PC-9 (cell line): ENCODE measurements around the gene FRMD8. TPM values are rescaled to one million over a fixed set of nuclear protein-coding genes. Genes with fewer than 3 reads are reported as not detected.

Source experiments
- BruUV-seq: library from RNA; stranded (reverse); fragments of 400-500 nt; replicated peaks from 2 replicates; lab custom pipeline; 2021; lab: Mats Ljungman, UMichigan
- CTCF ChIA-PET: fragments of 300-600 bp; sonication (Branson Sonifier 250); formaldehyde crosslinking; loops from one replicate; lab custom pipeline; 2022; ENCODE audit warnings: antibody characterized with exemption; lab: Charles Lee
- POLR2A ChIA-PET: fragments of 300-600 bp; sonication (Branson Sonifier 250); formaldehyde crosslinking; loops from one replicate; lab custom pipeline; 2022; ENCODE audit warnings: antibody characterized with exemption; ENCODE audit not compliant: unreplicated experiment; lab: Charles Lee
- DNase-seq, 2 experiments: peaks; one replicate each; pipeline versions ENCODE4 v3.0.0 to v3.0.0-alpha.2; 2015 to 2022; ENCODE audit warnings: mixed read lengths in 1 of 2
- H2AFZ ChIP-seq: fragments of 200-600 bp; sonication (generic); 2 replicates; pipeline ENCODE4 v1.8.1; 2017; ENCODE audit warnings: antibody characterized with exemption
- H3F3A ChIP-seq: fragments of 200-600 bp; sonication (generic); 2 replicates; pipeline ENCODE4 v1.8.1; 2017; ENCODE audit warnings: antibody characterized with exemption, mild to moderate bottlenecking, low read depth; ENCODE audit not compliant: insufficient read depth
- H3K27ac ChIP-seq: fragments of 200-600 bp; sonication (generic); 2 replicates; pipeline ENCODE4 v1.6.1; 2016; ENCODE audit warnings: mixed run types
- H3K27me3 ChIP-seq: fragments of 200-600 bp; sonication (generic); 2 replicates; pipeline ENCODE4 v1.6.1; 2016; ENCODE audit warnings: low read depth, mixed run types; ENCODE audit not compliant: insufficient read depth
- H3K36me3 ChIP-seq: fragments of 200-600 bp; sonication (generic); 2 replicates; pipeline ENCODE4 v1.6.1; 2016; ENCODE audit warnings: low read depth, mixed run types
- H3K4me1 ChIP-seq: fragments of 200-600 bp; sonication (generic); replicated peaks from 2 replicates; pipeline ENCODE4 v1.6.1; 2016; ENCODE audit warnings: mixed run types; ENCODE audit not compliant: insufficient read depth
- H3K4me2 ChIP-seq: fragments of 200-600 bp; sonication (generic); 2 replicates; pipeline ENCODE4 v1.6.1; 2017; ENCODE audit warnings: mixed run types
- H3K4me3 ChIP-seq: fragments of 200-600 bp; sonication (generic); 2 replicates; pipeline ENCODE4 v1.6.1; 2016; ENCODE audit warnings: mixed run types
- H3K79me2 ChIP-seq: fragments of 200-600 bp; sonication (generic); 2 replicates; pipeline ENCODE4 v1.6.1; 2017; ENCODE audit warnings: low read depth, mixed run types
- H3K9me2 ChIP-seq: fragments of 200-600 bp; sonication (generic); 2 replicates; pipeline ENCODE4 v1.8.1; 2017; ENCODE audit warnings: mild to moderate bottlenecking; ENCODE audit not compliant: insufficient read depth
- H3K9me3 ChIP-seq: fragments of 200-600 bp; sonication (generic); 2 replicates; pipeline ENCODE4 v1.8.1; 2016; ENCODE audit warnings: low read depth; ENCODE audit not compliant: insufficient read depth
- H4K20me1 ChIP-seq: fragments of 200-600 bp; sonication (generic); 2 replicates; pipeline ENCODE4 v1.8.1; 2017; ENCODE audit not compliant: insufficient read depth
- EZH2 ChIP-seq: fragments of 200-600 bp; sonication (generic); IDR thresholded peaks from 2 replicates; pipeline ENCODE4 v1.8.0; 2017; ENCODE audit warnings: antibody characterized with exemption, low read depth
- intact Hi-C: fragments of 100-400 bp; cut with micrococcal nuclease; formaldehyde crosslinking; loops from one replicate; pipeline ENCODE4 v1.10.0; 2022; ENCODE audit not compliant: unreplicated experiment
- total RNA-seq: library from RNA; stranded (reverse); gene quantifications from 2 replicates; pipeline ENCODE4 v1.2.3, GENCODE V29; 2021
- TF ChIP-seq, protein P1 (sequence below): fragments of 200-600 bp; sonication (generic); conservative IDR thresholded peaks from 2 replicates; pipeline ENCODE4 v1.6.1; 2017; ENCODE audit warnings: mixed run types, antibody characterized with exemption, mild to moderate bottlenecking, moderate library complexity

FRMD8 gene
- total RNA-seq, 1 experiment from 2014 or later = 32.4 TPM

DNA sequence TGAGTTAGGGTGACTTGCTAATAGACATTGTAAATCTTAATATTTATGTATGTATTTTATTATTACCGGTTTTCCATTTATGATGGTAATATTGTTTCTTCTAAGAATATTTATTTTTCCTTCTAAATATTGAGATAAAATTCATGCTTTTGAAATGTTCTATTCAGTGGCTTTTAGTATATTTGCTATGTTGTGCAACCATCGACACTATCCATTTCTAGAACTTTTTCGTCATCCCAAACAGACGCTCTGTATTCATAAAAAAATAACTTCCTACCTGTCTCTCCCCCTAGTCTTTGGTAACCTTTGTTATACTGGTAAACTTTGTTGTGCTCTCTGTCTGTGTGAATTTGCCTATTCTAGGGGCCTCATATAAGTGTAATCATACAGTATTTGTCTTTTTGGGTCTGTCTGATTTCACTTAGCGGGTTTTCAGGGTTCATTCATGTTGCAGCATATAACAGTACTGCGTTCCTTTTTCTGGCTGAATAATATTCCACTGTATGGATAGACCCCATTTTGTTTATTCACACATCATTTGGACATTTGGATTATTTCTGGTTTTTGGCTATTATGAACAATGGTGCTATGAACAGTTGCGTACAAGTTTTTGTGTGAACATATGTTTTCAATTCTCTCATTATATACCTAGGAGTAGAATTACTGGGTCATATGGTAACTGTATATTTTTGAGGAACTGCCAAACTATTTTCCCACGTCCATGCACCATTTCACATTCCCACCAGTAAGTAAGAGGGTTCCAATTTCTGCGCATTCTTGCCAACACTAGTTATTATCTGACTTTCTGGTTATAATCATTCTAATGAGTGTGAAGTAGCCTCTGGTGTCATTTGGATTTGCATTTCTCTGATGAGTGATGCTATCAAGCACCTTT, 52.1 kb downstream of the FRMD8 start:
- no peak for DNase-seq
- intact Hi-C loops = no loop called here
- Histone ChIP-seq H3F3A (peaks cover 96% of the 10 kb centered on the region), H4K20me1 (peaks cover 91% of the 10 kb centered on the region), H3K27me3 (no peaks in the 10 kb centered on the region), H3K4me2 (no peak overlapping the region), H3K4me3 (no peak overlapping the region), H3K79me2 (peaks cover 89% of the 10 kb centered on the region), H3K9me2 (no peaks in the 10 kb centered on the region), H3K4me1 (peaks cover 50% of the 10 kb centered on the region), H3K27ac (peak overlapping the region; percentile 7; the same call in 1 of the 2 replicates), H3K9me3 (no peaks in the 10 kb centered on the region), H2AFZ (no peak overlapping the region), H3K36me3 (peaks cover 57% of the 10 kb centered on the region)
- no TSS peak for BruUV-seq
- ChIA-PET POLR2A (interaction anchor here (0.7 kb wide), 1 partner anchor 8 kb away, joined by 18 read pairs; no protein-coding TSS in a partner anchor), CTCF (interaction anchor here (0.6 kb wide), 1 partner anchor 71 kb away, joined by 3 read pairs; no protein-coding TSS in a partner anchor)
- TF ChIP-seq, protein P1, sequence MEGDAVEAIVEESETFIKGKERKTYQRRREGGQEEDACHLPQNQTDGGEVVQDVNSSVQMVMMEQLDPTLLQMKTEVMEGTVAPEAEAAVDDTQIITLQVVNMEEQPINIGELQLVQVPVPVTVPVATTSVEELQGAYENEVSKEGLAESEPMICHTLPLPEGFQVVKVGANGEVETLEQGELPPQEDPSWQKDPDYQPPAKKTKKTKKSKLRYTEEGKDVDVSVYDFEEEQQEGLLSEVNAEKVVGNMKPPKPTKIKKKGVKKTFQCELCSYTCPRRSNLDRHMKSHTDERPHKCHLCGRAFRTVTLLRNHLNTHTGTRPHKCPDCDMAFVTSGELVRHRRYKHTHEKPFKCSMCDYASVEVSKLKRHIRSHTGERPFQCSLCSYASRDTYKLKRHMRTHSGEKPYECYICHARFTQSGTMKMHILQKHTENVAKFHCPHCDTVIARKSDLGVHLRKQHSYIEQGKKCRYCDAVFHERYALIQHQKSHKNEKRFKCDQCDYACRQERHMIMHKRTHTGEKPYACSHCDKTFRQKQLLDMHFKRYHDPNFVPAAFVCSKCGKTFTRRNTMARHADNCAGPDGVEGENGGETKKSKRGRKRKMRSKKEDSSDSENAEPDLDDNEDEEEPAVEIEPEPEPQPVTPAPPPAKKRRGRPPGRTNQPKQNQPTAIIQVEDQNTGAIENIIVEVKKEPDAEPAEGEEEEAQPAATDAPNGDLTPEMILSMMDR = no peak
- TF ChIP-seq EZH2 = no peak

DNA sequence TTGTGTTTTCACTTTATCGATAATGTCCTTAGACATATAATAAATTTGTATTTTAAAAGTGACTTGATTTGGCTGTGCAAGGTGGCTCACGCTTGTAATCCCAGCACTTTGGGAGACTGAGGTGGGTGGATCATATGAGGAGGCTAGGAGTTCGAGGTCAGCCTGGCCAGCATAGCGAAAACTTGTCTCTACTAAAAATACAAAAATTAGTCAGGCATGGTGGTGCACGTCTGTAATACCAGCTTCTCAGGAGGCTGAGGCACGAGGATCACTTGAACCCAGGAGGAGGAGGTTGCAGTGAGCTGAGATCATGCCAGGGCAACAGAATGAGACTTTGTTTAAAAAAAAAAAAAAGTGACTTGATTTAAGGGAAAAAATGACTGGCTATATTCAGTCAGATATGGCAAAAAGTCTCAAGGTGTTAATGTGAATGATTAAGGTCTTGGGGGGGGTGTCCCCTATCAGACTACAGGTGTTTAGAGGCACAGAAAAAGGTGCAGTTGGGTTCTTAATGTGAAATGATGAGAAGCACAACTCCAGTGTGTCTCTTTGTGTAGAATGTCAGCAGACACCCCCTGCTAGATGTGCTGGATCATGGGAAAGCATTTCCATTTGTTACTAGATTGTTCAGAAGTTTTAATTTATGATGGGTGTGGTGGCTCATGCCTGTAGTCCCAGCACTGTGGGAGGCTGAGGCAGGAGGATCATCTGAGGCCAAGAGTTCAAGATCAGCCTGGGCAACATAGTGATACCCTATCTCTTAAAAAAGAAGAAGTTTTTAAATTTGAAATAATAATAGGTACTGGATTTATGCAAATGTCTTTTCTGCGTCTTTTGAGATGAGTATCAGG, 53.1 kb downstream of the FRMD8 start:
- Histone ChIP-seq H4K20me1 (peaks cover 85% of the 10 kb centered on the region), H3F3A (peaks cover 98% of the 10 kb centered on the region), H3K79me2 (peaks cover 81% of the 10 kb centered on the region), H3K27ac (peak overlapping the region; percentile 7), H3K27me3 (no peaks in the 10 kb centered on the region), H3K4me3 (no peak overlapping the region), H3K4me2 (no peak overlapping the region), H3K9me3 (no peaks in the 10 kb centered on the region), H3K36me3 (peaks cover 54% of the 10 kb centered on the region), H3K4me1 (peaks cover 50% of the 10 kb centered on the region), H2AFZ (no peak overlapping the region), H3K9me2 (no peaks in the 10 kb centered on the region)
- no peak for TF ChIP-seq EZH2
- TF ChIP-seq, protein P1 = no peak
- intact Hi-C loops = no loop called here
- peak in 1 of 2 experiments; percentile 13 for DNase-seq
- BruUV-seq = TSS peak; percentile 7
- CTCF ChIA-PET = interaction anchor here (0.6 kb wide), 1 partner anchor 72 kb away, joined by 3 read pairs; no protein-coding TSS in a partner anchor
- POLR2A ChIA-PET = interaction anchor here (0.5 to 0.7 kb wide), 2 partner anchors 9 to 35 kb away, joined by 3 to 18 read pairs; no protein-coding TSS in a partner anchor
